NCI-H2196 (cell line): ENCODE results near the gene NPR2.

Experiments
- DNase-seq: peaks from one replicate; lab custom pipeline; 2025; ENCODE audit not compliant: unreplicated experiment; lab: John Stamatoyannopoulos, UW

The NPR2 gene

DNA sequence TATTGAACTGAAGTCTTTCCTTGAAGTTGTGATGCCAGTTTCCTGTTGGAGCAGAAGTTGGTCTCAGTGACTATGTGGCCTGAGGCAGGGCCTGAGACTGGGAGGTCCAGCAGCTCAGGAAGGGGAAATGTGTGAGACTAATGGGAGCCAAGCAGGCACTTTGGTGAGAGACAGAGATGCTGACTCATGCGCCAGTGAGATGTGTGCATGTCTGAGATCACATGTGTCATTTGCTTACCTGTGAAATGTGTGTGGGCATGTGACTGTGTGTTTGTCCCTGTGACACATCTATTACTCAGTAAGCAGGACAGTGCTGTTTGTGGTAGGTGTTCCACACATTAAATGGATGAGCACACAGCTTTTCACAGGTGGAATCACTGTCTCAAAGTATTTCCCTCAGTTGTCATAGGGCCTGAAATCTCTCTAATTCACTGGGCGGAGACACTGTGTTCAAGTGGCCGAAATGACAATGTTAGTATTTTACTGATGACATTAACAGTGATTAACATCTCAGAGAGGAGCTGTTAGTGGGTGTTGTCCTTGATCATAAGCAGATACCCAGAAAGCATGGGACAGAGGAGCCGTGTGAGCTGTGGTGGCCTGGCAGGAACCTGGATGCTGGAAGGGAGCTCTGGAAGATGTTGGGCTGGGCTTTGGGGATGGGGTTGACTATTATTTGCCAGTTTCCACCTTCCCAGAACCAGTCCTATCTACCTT lies 7.4 kb downstream of the NPR2 start:
- no peak for DNase-seq

GRCh38 chr9:35800530-35800929 lies 9.1 kb downstream of the NPR2 start:
- DNase-seq = no peak

DNA sequence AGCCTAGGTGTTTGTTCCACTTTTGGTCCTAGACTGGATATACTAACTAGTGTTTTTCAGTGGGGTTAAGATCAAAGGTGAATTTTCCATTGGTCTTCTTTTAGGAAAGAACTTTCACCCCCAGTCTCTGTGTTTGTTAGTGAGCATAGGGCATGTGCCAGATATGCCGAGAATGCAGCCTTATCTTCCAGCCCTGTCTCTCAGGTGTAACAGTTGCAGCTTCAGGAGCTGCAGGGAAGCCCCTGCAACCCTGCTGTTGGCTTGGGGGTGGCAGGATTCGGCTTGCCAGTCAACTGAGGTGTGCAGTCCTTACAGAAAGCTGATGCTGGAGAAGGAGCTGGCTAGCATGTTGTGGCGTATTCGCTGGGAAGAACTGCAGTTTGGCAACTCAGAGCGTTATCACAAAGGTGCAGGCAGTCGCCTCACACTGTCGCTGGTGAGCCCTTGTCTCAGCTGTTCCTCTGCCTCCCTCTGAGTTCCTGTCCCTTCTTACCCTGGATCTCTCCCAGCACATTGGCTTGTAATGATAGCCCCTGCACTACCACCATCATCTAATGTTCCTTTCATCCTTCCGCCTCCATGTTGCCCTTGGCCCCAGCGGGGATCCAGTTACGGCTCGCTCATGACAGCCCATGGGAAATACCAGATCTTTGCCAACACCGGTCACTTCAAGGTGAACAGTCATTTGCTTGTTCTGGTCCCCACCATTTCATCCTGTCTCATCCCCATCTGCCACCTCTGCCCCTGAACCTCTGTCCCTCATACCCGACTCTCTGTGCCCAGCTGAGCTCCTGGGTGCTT lies 10.1 kb downstream of the NPR2 start:
- DNase-seq = no peak

GRCh38 chr9:35806101-35806500 lies 14.7 kb downstream of the NPR2 start:
- no peak for DNase-seq

DNA sequence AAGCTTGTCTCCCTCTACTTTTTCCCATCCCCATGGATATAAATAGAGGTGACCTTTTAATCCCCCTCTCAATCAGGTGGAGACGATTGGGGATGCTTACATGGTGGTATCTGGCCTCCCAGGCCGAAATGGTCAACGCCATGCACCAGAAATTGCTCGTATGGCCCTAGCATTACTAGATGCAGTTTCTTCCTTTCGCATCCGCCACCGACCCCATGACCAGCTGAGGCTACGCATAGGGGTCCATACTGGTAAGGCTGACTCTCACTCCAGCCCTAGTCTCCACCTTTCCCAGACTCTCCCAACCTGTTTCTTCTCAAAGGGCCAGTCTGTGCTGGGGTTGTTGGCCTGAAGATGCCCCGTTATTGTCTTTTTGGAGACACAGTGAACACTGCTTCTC lies 17.0 kb downstream of the NPR2 start:
- DNase-seq = no peak

DNA sequence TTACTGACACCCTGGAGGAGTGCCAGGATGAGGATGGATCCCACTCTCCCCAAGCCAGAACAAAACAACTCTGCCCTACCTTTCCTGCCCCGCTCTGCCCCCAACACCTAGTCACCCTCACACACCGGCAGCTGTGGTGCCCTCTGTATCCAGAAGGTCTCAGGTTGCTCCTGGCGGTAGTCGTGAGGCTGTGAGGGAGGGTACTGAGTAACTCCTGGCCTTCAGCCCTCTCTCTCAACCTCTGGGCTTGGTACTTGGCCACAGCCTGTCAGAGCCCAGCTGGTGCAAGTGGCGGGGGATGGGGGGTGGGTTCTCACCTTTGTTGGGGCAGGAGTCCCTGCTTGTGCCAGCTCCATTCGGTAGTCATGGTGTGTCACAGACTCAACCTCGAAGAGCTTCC lies 18.7 kb downstream of the NPR2 start:
- no peak for DNase-seq

DNA sequence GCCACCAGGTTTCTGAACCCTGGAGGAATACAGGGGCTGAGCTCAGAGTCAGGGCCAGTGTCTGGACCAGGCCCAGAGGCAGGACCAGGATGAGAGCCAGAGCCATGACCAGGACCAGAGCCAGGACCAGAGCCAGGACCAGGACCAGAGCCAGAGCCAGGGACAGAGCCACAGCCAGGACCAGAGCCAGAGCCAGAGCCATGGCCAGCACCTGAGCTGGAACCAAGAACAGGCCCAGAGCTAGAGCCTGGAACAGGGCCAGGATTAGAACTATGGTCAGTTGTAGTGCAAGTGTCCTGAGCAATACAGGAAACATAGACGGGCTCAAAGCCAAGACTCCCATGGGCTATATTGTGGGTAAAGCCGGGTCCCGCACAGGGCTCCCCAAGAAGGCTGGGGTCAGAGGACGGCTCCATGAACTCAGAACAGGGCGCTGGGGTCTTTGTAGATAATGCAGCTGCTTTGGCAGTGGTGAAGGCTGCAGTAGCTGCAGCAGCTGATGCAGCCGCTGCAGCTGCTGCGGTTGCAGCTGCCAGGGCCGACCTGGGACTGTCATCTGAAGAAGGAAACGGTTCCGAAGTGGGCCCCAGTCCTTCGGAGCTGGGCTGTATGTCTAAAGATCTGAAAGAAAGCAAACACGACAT lies 20.1 kb downstream of the NPR2 start:
- peak; percentile 56 for DNase-seq

DNA sequence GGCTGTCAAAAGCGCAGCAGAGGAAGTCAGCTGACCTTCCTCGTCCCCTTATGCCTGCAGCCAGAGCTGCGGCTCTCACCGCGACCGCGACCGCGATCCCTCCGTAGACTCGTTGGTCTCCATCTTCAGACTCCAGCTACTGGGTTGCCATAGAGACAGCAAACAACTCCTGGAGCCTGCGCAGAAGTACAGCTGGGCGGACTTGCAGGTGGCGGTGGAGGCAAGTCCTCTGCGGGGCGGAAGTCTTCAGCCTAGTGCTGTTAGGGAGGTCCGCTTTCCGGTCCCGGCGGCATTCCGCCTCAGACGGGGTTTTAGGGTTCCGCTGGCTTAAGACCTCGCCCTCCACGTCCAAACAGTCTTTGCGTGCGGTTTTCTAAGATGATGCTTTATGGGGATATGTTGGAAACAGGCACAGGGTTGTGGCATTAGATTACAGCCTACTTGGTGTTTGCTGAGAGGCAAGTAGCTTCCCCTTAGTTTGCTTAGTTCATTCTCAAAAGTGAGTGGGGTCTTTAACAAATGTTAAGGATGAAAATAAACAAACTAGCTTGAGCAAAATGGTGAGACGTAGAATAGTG lies 20.7 kb downstream of the NPR2 start, which contains the start of gene SPAG8:
Gene SPAG8 (minus strand): TSS at position 238 of the 578 bp plus-strand sequence. CDS start 115 bp downstream, at position 123.
- DNase-seq = peak; percentile 97

DNA sequence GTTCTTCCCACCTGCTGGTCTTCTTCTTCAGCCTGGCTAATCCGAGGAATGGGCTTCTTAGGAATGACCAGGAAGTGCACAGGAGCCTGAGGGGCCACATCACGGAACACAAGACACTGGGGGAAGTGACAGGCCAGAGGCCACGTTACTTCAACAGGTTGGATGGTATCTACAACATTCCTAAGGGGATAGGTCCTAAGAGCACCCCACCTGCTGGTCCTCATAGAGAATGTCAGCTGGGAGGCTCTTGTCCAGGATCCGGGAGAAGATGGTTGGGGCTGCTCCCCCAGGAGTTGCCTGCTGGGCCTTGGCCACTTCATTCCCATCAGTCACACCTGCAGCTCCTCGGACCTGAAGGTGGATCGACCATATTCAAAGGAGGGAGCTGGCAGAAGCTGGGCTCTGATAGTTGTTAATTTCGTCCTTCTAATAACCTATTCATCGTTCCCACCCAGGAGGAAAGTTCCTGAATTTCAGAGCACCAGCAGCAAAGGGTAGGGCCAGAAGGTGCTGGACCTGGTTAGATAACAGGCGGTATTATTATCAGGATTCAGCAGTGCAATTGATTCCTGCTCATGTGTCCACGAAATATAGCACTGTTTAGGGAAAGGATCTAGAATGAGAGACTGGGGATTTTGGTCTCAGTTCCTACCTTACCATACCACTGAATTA lies 22.2 kb downstream of the NPR2 start:
- peak; percentile 19 for DNase-seq

GRCh38 chr9:35814106-35814840 lies 22.9 kb downstream of the NPR2 start:
- peak; percentile 58 for DNase-seq

- DNase-seq = peak; percentile 99
These were observed 23.6 kb downstream of the NPR2 start, which contains the start of gene HINT2 for GRCh38 chr9:35814841-35815543. HINT2 (minus strand) TSS chr9:35815042; CDS start chr9:35814979, 63 bp downstream.

DNA sequence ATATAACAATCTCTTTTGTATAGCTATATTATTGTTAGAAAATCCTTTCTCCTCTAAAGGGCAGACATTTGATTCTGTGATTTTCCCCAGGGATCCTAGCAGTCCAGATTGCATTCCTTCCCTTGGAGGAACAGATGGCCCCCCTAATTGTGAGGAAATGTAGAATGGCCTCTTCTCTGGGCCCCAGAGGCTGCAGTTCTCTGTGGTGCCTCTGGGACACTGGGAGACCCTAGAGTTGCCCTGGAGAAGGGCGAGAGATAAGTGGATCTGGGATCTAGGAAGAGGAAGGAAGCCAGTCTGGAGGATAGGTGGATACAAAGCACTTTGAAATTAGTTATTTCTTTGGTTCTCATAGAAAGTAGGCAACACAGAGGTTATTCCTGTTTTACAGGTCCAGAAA lies 25.3 kb downstream of the NPR2 start:
- DNase-seq = no peak

DNA sequence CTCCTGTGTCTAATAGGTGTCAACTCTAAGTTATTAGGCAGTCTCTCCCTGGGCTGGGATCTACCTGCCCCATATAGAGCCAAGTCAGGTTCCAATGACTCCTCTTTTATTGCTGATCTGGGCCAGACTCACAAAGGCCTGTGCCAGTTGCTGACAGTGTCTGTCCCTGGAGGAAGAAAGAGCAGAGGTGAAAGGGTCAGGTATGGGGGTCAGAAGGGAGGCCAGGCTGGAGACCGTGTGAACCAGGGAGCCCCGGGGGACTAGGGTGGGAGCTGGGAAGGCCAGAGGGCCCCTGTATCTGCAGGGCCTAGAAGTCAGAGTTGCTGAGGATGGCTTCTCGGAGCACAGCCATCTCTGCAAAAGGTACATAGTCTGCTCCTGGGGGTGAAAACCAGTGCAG lies 26.9 kb downstream of the NPR2 start:
- no peak for DNase-seq

DNA sequence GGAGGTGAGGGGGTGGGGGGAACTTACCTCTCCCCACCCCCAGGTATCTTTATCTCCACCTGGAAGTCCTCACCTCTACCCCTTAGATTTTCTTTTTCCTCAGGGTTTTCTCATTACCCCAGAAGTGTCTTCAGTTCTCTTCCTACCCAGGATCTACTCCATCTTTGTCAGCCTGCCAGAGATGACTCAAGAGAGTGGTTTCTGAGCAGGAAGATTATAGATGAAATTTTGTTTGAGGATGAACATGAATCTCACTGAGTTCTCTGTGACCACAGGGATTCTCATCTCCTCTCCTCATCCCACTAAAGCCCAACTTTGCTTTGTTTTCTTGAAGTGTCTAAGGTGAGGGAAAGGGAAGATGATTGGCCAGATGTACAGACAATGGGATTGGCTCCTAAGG lies 28.7 kb downstream of the NPR2 start:
- peak; percentile 12 for DNase-seq

GRCh38 chr9:35822926-35823325 lies 31.5 kb downstream of the NPR2 start:
- DNase-seq = no peak

DNA sequence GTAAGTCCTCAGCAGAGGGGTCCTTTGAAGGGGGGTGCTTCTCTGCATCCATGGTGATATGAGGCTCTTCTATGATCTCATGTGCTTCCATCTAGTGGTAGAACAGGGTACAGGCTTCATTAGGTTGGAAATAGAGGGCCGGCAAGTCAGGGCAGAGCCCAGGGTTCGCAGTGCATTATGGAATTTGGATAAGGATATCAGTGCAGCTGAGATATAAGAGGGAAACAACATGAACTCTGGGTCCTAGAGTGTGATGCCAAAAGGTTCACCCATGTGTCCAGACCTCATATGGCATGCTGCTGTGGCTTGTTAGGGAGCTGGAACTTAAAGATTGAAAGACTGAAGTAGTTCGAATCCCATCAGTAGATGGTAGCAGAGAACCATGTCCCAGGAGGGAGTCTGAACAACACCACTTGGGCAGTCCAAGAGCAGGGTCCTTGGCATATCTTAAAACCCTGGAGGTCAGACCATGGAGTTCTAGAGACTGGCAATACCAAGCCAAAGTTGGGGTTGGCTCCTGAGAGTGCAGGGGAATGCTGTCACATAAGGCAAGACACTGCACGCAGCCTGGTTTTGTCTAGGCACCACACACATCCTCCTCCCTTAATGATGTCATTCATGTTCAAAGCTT lies 34.8 kb downstream of the NPR2 start:
- DNase-seq = peak; percentile 60

GRCh38 chr9:35827486-35827885 lies 36.1 kb downstream of the NPR2 start:
- no peak for DNase-seq

DNA sequence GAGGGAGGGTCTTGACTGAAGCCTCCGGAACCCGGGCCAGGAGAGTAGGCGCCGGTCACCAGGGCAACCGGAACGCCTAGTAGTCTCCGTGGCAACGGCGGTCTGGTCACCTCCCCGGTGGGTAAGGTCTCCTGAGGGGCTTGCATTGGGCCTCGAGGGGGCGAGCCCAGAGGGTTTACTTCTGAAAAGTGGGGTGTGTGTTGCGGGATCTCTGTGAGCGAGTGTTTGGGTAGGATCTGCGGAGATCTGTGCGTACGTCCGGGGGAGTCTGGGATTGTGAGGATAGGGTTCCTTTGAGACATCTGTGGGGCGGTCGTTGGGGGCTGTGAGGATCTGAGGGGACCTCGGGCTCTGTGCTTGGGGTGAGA lies 37.3 kb downstream of the NPR2 start, which contains the start of gene FAM221B:
Gene FAM221B (minus strand): TSS at position 17 of the 368 bp plus-strand sequence. CDS start 2,571 bp downstream, outside the sequence.
- DNase-seq = peak; percentile 36
